Nephron progenitor cell (in vitro differentiated cells): ENCODE data around the gene RPE.

Experiments used
- DNase-seq: peaks from one replicate; pipeline ENCODE4 v3.0.0; 2021
- H3K27ac Mint-ChIP-seq: 2 replicates; pipeline ENCODE4 v1.8.0; 2021; ENCODE audit warnings: mild to moderate bottlenecking, moderate library complexity, mixed read lengths
- H3K27me3 Mint-ChIP-seq: 2 replicates; pipeline ENCODE4 v1.8.0; 2021; ENCODE audit warnings: mild to moderate bottlenecking, low read depth, mixed read lengths; ENCODE audit not compliant: poor library complexity
- H3K36me3 Mint-ChIP-seq: 2 replicates; pipeline ENCODE4 v1.8.0; 2021; ENCODE audit warnings: low read depth, mixed read lengths
- H3K4me1 Mint-ChIP-seq: 2 replicates; pipeline ENCODE4 v1.8.0; 2021; ENCODE audit warnings: mixed read lengths
- H3K4me3 Mint-ChIP-seq: 2 replicates; pipeline ENCODE4 v1.8.0; 2021; ENCODE audit warnings: mild to moderate bottlenecking, moderate library complexity, mixed read lengths
- H3K9me3 Mint-ChIP-seq: 2 replicates; pipeline ENCODE4 v1.8.0; 2021; ENCODE audit warnings: mild to moderate bottlenecking, moderate library complexity, mixed read lengths
- CTCF ChIP-seq: fragments of 200-600 bp; sonication (generic); IDR thresholded peaks from 2 replicates; pipeline ENCODE4 v1.5.0; 2021; ENCODE audit warnings: antibody characterized with exemption

Gene RPE

GRCh38 chr2:210027608-210028007, 25.2 kb downstream of the RPE start:
- TF ChIP-seq CTCF = no peak
- Mint-ChIP-seq H3K27me3 (no peaks in the 10 kb centered on the region), H3K4me1 (no peaks in the 10 kb centered on the region), H3K27ac (no peak overlapping the region), H3K9me3 (no peaks in the 10 kb centered on the region), H3K36me3 (peaks cover 43% of the 10 kb centered on the region), H3K4me3 (no peak overlapping the region)
- DNase-seq = no peak

- TF ChIP-seq CTCF = no peak
- Mint-ChIP-seq H3K4me3 (no peak overlapping the region), H3K27me3 (peaks cover 5% of the 10 kb centered on the region), H3K4me1 (no peaks in the 10 kb centered on the region), H3K9me3 (no peaks in the 10 kb centered on the region), H3K27ac (peak overlapping the region; percentile 62), H3K36me3 (peaks cover 43% of the 10 kb centered on the region)
- DNase-seq = no peak
Measured at GRCh38 chr2:210028178-210028577, 25.7 kb downstream of the RPE start.

GRCh38 chr2:210034087-210034683, 31.7 kb downstream of the RPE start:
- H3K27ac Mint-ChIP-seq = peak overlapping the region; percentile 3
- peaks cover 5% of the 10 kb centered on the region for H3K27me3 Mint-ChIP-seq

GRCh38 chr2:210035679-210036078, 33.2 kb downstream of the RPE start:
- Mint-ChIP-seq H3K4me1 (no peaks in the 10 kb centered on the region), H3K27me3 (peaks cover 5% of the 10 kb centered on the region), H3K9me3 (no peaks in the 10 kb centered on the region), H3K4me3 (no peak overlapping the region), H3K36me3 (peaks cover 18% of the 10 kb centered on the region), H3K27ac (no peak overlapping the region)
- TF ChIP-seq CTCF = no peak
- DNase-seq = no peak

More at GRCh38 chr2:210034087-210034683, 31.7 kb downstream of the RPE start:
- no peak overlapping the region for H3K4me3 Mint-ChIP-seq
- peaks cover 18% of the 10 kb centered on the region for H3K36me3 Mint-ChIP-seq
- DNase-seq = no peak
- no peaks in the 10 kb centered on the region for H3K4me1 Mint-ChIP-seq
- TF ChIP-seq CTCF = no peak
- H3K9me3 Mint-ChIP-seq = no peaks in the 10 kb centered on the region

GRCh38 chr2:210038078-210038477, 35.6 kb downstream of the RPE start:
- no peaks in the 10 kb centered on the region for H3K4me1 Mint-ChIP-seq
- no peaks in the 10 kb centered on the region for H3K9me3 Mint-ChIP-seq
- no peak overlapping the region for H3K4me3 Mint-ChIP-seq
- no peak for TF ChIP-seq CTCF
- DNase-seq = no peak
- H3K27me3 Mint-ChIP-seq = peaks cover under 1% of the 10 kb centered on the region
- no peak overlapping the region for H3K27ac Mint-ChIP-seq
- H3K36me3 Mint-ChIP-seq = peaks cover 14% of the 10 kb centered on the region

GRCh38 chr2:210046851-210047500, 44.5 kb downstream of the RPE start:
- Mint-ChIP-seq H3K4me3 (no peak overlapping the region), H3K4me1 (no peaks in the 10 kb centered on the region), H3K27ac (no peak overlapping the region), H3K9me3 (peaks cover 6% of the 10 kb centered on the region), H3K36me3 (peaks cover 38% of the 10 kb centered on the region), H3K27me3 (no peaks in the 10 kb centered on the region)
- no peak for DNase-seq
- TF ChIP-seq CTCF = no peak
